Measurements from ENCODE around the gene MYOF.

MYOF gene

GRCh38 chr10:93280699-93281366 lies 201.3 kb downstream of the MYOF start:
- DNase-seq, result no peak

DNA sequence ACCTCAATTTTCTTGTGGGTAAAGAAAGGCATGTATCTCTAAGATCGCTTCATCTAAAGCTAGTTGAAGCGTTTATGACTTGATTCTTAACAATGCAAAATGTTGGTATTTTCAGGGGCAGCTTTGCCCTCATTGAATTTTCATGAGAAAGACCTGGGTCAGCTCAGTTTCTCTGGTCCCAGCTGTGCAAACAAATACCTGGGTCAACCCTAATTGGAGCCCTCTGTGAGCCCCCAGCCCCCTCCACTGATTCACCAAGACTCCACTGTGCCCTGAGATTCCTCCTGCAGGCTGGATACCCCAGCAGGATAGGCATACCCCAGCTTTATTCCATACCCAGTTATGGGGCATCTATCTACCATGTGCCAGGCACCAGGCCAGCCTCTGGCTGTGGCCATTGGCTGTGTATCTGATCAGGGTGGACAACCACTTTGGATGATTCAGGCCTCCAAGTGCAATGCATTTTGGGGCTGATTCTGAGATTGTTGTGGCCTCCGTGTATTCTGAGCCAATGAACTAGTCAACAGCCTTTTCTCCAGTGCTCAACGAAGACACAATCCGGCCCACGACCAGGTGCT lies 201.9 kb downstream of the MYOF start:
- no peak for DNase-seq

DNA sequence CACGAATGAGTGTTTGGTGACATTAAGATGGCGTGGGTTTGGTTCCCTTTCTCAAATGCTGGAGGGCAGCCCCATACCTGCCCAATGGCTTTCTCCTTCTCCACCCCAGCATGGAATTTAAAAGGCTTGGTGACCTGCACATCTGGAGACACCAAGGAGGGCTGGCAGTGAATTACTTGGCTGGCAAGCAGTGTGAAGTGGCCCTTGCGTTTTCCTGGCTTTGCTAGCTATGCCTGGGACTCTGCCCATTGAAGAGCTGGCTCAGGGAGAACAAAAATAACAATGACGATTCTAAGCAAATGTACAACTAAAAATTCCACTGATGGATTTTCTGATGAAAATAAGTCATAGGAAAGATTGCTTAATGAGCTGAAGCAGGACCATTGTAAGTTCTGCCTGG lies 204.8 kb downstream of the MYOF start:
- no peak for DNase-seq

- DNase-seq, result no peak
Observed at GRCh38 chr10:93274419-93274818, 207.7 kb downstream of the MYOF start.

GRCh38 chr10:93272884-93273675 lies 209.1 kb downstream of the MYOF start:
- no peak for DNase-seq

GRCh38 chr10:93271347-93271746 lies 210.8 kb downstream of the MYOF start:
- DNase-seq, result no peak

DNA sequence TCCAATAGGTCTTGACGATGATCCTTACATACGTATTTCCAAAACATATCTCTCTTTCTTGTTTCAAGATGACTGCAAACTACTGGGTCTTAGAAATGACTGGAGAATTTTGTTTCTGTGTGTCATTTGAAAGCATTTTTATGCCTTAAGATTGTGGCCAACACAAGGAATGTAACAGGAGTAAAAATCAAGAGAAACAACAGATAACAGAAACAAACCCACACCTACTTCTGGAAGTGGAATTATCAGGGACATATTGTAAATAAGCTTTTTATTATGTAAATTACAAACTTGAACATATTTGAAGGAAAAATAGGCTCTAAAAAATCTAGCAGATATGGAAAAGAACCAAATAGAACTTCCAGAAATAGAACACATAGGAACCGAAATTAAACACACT lies 212.9 kb downstream of the MYOF start:
- no peak for DNase-seq

GRCh38 chr10:93268021-93268420 lies 214.1 kb downstream of the MYOF start:
- DNase-seq, result no peak

GRCh38 chr10:93267521-93267920 lies 214.6 kb downstream of the MYOF start:
- no peak for DNase-seq

DNA sequence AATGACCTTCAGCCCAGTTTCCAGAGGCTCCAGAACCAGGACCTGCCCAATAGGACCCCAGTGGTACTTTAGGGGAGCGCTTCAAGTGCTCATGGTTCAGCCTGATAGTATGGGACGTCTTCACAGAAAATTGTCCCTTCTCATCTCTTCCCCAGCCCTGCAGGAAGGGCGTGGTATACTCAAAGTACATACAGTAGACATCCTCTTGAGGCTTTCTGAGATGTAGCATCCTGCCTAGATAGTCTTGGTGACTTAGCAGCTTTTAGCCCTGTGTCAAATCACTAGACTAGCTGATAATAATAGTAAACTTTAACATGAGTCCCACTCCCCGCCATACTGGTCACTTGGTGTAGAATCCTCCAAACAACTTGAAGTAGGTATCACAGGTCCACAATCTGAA lies 215.3 kb downstream of the MYOF start:
- no peak for DNase-seq

DNA sequence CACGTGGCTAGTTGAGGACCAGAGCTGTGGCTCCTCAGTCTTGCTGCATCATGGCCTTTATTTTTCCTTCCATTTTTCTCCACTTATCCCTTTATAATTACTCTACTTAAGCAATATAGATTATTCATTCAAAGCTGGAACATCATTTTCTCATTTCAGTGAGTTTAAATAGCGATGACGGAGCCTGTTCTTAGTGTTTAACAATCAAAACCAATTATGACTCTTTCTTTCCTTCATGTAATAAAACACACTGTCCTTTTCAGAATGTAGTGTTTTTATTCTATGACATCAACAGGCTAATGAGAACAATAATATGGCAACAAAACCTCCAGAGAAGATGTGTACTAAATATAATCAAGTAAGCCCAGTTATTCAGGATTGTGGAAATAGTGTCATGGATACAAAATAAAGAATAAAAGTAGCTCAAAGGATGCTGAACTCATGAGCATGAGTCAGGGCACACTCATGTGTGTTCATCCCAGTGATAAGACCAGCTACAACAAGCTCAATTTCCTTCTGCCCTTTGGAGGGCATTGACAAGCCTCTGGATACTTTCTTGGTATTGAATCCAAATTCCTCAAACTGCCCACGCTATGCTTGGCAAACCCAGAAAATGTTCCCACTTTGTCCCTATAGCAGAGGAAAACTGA lies 220.0 kb downstream of the MYOF start:
- DNase-seq, result no peak

DNA sequence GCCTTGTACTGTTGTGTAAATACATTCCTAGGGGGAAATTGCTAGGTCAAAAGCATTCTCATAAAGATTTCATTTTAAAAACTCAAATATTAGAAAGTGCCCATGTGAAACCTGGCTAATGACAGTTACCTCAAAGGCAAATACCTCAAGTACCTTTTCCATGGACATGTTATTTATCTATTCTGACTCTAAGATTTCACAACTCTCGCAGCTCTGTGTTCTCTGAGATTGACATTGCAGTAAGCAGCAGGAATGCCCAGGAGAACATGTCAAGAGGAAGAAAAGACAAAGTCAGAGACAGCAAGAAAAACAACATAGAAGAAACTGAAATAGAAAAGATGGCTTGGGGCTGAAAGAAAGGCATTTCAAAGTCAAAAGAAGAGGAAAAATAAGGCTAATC lies 221.0 kb downstream of the MYOF start:
- no peak for DNase-seq

GRCh38 chr10:93259126-93259525 lies 223.0 kb downstream of the MYOF start:
- no peak for DNase-seq

Measured in DMS153 (cell line).